ENCODE data around the gene BSDC1.
A peak's percentile ranks its signal among the peaks of the same experiment; 100 is the strongest.
"Not testable (repeated sequence)": the region's sequence is repeated elsewhere in the genome, so short reads cannot be mapped to it uniquely, and the experiment has no call there.

The BSDC1 gene

DNA sequence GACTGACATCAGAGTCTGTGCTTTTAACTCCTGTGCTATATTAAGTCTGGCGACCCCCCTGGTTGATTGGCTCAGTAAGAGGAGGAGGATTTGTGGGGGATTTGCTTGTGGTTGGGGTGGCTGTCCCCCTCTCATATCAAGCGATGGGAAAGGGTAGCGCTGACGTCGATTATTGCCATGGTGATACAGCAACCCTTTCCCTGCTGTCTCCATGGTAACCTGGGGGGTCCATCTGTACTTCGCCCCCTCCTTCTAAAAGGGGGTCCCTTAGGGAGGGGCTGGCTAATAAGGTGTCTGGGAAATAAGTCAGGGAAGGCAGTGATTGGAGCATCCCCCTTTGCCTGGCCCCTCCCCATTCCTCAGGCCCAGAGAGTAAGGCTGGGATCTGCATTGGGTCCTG is 36.6 kb downstream of the BSDC1 start:
- no peak overlapping the region for H3K4me3 ChIP-seq (ENCODE audit: low read depth, low read length)
- TF ChIP-seq, protein P1, sequence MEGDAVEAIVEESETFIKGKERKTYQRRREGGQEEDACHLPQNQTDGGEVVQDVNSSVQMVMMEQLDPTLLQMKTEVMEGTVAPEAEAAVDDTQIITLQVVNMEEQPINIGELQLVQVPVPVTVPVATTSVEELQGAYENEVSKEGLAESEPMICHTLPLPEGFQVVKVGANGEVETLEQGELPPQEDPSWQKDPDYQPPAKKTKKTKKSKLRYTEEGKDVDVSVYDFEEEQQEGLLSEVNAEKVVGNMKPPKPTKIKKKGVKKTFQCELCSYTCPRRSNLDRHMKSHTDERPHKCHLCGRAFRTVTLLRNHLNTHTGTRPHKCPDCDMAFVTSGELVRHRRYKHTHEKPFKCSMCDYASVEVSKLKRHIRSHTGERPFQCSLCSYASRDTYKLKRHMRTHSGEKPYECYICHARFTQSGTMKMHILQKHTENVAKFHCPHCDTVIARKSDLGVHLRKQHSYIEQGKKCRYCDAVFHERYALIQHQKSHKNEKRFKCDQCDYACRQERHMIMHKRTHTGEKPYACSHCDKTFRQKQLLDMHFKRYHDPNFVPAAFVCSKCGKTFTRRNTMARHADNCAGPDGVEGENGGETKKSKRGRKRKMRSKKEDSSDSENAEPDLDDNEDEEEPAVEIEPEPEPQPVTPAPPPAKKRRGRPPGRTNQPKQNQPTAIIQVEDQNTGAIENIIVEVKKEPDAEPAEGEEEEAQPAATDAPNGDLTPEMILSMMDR (IDR thresholded peaks at IDR 0.05; ENCODE audit: low read depth, low read length, missing control alignments) = no peak
- DNase-seq (ENCODE audit: low read depth) = no peak

DNA sequence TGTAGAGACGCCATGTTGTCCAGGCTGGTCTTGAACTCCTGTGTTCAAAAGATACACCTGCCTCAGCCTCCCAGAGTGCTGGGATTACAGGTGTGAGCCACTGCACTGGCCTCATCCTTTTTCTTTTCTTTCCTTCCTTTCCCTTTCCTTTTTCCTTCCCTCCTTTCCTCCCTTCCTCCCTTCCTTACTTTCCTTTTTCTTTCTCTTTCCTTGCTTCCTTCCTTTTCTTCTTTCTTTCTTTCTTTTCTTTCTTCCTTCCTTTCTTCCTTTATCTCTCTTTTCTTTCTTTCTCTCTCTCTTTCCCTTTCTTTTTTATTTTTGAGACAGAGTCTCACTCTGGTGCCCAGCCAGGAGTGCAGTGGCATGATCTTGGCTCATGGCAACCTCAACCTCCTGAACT is 37.8 kb downstream of the BSDC1 start:
- DNase-seq (ENCODE audit: low read depth) = no peak
- TF ChIP-seq, protein P1 (IDR thresholded peaks at IDR 0.05; ENCODE audit: low read depth, low read length, missing control alignments) = no peak
- no peak overlapping the region for H3K4me3 ChIP-seq (ENCODE audit: low read depth, low read length)

DNA sequence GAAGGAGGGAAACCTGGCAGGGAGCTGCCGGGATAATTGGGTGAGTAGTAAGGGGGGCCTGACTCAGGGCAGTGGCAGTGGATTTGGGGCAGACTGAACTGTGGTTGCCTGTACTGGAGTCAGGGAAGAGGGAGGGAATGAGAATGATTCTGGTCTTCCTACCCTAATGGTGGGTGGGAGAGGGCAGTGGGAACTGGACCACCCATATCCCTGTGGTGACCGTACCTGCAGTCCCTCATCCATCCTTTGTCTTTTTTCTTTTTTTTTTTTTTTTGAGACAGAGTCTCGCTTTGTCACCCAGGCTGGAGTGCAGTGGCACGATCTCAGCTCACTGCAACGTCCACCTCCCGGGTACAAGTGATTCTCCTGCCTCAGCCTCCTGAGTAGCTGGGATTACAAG is 38.5 kb downstream of the BSDC1 start:
- not testable (repeated sequence) for H3K4me3 ChIP-seq (ENCODE audit: low read depth, low read length); DNase-seq (ENCODE audit: low read depth)

DNA sequence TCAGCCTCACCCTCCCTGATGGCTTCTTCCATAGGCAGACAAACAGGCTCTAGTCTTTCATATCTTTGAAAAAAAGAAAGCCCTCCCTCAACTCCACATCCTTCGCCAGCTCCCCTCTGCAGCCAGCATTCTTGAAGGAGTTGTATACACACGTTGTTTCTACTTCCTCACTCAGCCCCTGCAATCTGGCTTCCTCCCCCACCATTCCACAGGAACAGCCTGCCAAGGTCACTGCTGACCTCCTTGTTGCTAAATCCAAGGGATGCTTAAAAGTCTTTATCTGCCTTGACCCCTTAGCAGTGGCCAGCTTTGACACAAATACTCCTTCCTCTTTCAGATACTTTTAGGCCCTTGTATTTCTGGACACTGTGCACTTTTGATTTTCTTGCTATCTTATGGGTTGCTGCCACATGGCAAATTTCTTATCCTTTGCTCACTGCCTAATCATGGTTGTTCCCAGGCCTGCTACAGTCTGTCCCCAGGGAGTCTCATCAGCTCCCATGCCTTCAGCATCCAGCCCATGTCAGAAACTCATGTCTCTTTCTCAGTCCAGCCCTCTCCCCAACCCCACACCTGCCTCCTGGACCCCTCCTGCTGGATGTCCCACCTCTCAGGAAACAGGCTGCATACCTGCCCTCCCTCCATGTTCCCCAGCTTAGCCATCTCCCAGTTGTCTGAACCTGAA is 40.2 kb downstream of the BSDC1 start:
- TF ChIP-seq, protein P1 (IDR thresholded peaks at IDR 0.05; ENCODE audit: low read depth, low read length, missing control alignments) = no peak
- no peak for DNase-seq (ENCODE audit: low read depth)

DNA sequence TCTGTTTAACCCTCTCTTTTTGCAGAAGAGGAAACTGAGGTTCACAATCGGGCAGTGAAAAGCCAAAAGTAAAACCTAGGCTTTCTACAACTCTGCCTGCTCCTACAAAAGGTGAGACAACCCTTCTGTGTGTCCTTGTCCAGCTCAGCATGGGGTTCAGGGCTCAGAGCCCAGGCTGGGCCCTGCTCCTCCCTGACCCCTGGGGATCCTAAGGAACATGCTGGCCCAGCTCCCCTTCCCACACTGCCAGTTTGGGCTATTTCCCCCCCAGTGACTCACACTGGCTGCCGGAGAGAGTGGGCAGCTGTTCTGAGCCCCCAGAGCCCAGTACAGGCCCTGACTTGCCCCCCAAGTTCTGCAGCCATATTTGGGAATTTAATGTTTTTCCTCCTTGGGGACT is 40.8 kb downstream of the BSDC1 start:
- TF ChIP-seq, protein P1 (IDR thresholded peaks at IDR 0.05; ENCODE audit: low read depth, low read length, missing control alignments) = no peak
- DNase-seq (ENCODE audit: low read depth) = no peak
- no peak overlapping the region for H3K4me3 ChIP-seq (ENCODE audit: low read depth, low read length)

More for the DNA sequence above, 40.2 kb downstream of the BSDC1 start:
- no peak overlapping the region for H3K4me3 ChIP-seq (ENCODE audit: low read depth, low read length)

DNA sequence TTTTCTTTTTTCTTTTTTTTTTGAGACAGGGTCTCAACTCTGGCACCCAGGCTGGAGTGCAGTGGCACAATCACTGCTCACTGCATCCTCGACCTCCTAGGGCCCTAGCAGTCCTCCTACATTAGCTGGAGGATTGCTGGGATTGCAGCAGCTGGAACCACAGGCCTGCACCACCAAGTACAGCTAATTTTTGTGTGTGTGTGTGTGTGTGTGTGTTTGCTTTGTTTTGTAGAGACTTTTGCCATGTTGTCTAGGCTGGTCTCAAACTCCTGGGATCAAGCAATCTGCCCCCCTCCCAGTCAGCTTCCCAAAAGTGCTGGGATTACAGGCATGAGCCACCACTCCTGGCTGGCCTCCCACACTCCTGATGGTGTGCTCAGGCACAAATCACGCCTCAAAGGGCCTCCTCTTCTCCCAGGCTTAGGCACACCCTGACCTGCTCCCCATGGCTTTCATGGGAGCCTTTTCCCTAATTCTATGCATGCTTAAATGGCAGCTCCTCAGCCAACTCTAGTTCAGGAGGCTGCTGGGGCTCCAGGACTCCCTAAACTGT is 41.3 kb downstream of the BSDC1 start:
- TF ChIP-seq, protein P1 (IDR thresholded peaks at IDR 0.05; ENCODE audit: low read depth, low read length, missing control alignments) = no peak
- no peak for DNase-seq (ENCODE audit: low read depth)
- no peak overlapping the region for H3K4me3 ChIP-seq (ENCODE audit: low read depth, low read length)

DNA sequence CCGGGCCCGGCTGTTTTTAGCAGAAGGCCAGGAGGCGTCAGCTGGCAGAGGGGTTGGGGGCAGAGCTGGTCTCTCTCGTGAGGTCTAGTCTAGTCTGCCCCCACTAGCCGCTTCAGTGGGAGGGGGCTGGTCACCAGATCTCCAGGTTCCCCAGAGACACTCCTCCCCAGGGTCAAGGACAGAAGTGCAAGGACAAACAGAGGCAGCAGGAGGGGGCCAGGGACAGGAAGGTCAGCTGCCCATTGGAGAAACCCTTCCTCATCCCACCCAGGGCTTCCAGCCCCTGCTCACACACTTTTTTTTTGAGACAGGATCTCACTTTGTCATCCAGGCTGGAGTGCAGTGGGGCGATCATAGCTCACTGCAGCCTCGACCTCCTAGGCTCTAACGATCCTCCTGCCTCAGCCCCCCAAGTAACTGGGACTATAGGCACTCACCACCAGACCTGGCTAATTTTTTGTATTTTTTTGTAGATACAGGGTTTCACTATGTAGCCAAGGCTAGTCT is 41.9 kb downstream of the BSDC1 start:
- H3K4me3 ChIP-seq (ENCODE audit: low read depth, low read length) = peak overlapping the region; percentile 65
- no peak for DNase-seq (ENCODE audit: low read depth)
- TF ChIP-seq, protein P1 (IDR thresholded peaks at IDR 0.05; ENCODE audit: low read depth, low read length, missing control alignments) = no peak
